Activated naive CD4-positive, alpha-beta T cell treated with anti-CD3 and anti-CD28 coated beads, Interleukin-2, amount 50 U/mL, for 16 hours (primary cell): ENCODE measurements around the gene TENT5D.
"Not testable (repeated sequence)": the region's sequence is repeated elsewhere in the genome, so short reads cannot be mapped to it uniquely, and the experiment has no call there.

Experiments
- DNase-seq: peaks from one replicate; pipeline ENCODE4 v3.0.0-alpha.2; 2020

The TENT5D gene

DNA sequence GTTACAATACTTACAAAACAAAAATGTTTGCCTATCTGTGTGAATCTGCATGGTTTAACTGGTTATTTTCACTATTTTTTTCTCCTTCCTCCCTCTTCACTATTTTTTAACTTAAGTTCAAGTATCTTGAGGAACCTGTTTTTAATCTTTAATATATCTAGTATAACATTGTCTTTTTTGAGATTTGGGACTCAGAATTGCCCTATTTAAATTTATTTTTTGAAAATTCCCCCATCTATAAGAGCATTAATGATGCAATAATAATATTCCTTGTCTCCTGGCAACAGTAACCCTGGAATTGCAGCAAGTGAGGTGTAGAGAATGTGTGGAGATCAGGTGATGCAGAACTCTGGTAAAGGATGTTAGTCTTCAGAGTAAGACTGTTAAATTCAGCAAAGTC, at the start of gene TENT5D:
Gene TENT5D (plus strand): TSS at position 301 of the 400 bp plus-strand sequence. CDS start 22,093 bp downstream, outside the sequence.
- DNase-seq = no peak

DNA sequence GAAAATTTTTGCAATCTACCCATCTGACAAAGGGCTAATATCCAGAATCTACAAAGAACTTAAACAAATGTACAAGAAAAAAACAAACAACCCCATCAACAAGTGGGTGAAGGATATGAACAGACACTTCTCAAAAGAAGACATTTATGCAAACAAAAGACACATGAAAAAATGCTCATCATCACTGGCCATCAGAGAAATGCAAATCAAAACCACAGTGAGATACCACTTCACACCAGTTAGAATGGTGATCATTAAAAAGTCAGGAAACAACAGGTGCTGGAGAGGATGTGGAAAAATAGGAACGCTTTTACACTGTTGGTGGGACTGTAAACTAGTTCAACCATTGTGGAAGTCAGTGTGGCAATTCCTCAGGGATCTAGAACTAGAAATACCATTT, 34.6 kb upstream of the TENT5D start:
- DNase-seq = not testable (repeated sequence)

DNA sequence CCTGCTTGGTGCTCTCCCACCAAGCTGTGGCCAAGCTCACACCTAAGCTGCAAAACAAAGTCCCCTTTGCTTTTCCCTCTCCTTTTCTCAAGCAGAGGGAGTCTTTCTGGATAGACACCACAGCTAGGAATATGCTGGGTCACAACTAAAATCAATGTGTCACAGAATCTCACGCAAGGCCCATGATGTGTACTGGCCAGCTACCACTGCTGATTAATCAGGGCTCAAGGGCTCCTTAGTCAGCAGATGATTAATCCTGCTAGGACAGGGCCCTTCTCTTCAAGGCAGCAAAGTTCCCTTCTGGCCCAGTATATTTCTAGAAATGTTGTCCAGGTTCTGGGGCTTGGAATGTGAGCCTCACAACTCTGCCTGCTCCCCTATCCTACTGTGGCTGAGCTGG, 32.0 kb upstream of the TENT5D start:
- DNase-seq = no peak

- DNase-seq = no peak
Measured at GRCh38 chrX:80412042-80412441, 8.2 kb upstream of the TENT5D start.

DNA sequence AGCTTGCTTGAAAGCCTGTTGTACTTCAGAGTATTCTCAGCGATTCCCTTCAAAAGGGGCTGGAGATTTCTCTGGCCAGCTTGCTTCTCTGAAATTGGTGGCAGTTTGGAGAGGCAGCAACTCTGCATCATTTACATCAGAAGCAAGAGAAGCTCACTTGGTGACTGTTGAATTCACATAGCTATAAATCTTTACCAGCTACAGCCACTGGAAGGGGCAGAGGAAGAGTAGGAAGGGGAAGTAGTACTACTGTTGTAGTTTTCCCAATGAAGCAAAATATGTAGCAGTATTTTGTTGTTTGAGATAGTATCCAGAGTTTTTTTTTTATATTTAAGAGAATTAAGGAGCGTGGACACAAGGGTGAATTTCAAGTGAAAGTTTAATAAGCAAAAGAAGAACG, 2.8 kb downstream of the TENT5D start:
- no peak for DNase-seq

DNA sequence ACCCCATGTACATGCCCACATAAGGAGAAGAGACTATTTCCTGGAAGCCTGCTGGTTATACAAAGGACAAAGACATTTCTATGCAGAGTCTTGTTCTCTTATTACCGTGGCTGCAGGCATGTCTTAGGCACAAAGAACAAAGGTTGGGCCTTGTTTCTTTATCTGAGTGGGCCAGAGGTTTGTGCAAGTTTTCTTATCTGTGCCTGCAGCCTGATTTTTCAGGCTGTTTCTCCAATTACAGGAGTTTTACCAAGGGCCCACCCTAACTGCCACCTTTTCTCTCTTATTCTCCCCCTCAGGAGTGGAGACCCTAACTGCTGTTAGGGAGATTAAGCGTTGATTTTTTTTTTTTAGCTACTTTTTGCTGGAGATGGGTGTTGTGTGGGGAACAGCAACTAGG, 3.5 kb downstream of the TENT5D start:
- no peak for DNase-seq

DNA sequence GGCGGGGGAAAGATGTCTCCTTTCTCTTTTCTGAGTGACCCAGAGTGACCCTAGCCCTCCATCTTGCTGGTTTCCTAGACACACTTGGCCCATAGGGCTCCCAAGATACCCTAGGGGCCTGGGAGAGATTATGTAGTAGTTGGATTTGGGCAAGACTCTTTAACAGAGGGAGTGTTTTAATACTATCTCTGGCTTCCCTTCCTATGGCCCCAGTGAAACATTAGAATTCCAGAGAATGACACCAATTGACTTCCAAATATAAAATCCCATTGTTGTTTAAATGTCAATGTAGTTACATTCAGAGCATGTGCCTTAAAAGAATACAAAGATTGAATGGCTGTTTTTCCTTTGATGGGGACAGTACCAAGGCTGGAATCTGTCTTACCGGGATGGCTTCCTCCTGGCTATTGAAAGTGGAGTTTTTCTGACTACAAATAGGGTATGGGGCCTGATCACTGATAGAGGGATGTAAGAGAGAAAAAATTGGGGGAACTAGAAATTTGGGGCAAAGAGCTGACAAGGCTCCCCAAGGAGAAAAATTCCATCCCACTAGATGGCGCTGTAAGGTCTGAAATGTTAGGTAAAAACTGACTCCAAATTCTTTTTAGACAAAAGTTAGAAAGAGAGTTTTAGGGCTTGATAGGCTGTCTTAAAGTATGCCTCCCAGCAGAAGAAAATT, 10.7 kb downstream of the TENT5D start:
- no peak for DNase-seq

GRCh38 chrX:80431505-80431832, 11.2 kb downstream of the TENT5D start:
- no peak for DNase-seq

- no peak for DNase-seq
Measured at GRCh38 chrX:80432441-80432840, 12.2 kb downstream of the TENT5D start.

DNA sequence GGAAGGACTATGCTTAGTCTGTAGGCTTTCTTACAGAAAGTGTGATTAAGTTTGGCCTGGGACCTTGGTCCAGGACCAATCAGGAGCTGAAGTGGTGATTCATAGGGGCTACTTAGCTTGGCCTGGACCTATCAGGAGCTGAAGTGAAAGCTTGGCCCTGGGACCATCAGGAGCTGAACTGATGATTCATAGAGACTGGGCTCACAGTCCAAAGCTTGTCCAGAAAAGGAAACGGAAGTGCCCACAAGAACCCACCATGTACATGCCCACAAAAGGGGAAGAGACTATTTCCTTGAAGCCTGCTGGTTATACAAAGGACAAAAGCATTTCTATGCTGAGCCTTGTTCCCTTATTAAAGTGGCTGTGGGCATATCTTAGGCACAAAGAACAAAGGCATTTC, 12.6 kb downstream of the TENT5D start:
- no peak for DNase-seq

DNA sequence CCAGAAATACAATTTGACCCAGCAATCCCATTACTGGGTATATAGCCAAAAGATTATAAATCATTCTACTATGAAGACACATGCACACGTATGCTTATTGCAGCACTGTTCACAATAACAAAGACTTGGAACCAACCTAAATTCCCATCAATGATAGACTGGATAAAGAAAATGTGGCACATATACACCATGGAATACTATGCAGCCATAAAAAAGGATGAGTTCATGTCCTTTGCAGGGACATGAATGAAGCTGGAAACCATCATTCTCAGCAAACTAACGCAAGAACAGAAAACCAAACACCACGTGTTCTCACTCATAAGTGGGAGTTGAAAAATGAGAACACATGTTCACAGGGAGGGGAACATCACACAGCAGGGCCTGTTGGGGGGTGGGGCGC, 47.9 kb downstream of the TENT5D start:
- DNase-seq = not testable (repeated sequence)

- DNase-seq = no peak
Measured at GRCh38 chrX:80471582-80471981, 51.3 kb downstream of the TENT5D start.

DNA sequence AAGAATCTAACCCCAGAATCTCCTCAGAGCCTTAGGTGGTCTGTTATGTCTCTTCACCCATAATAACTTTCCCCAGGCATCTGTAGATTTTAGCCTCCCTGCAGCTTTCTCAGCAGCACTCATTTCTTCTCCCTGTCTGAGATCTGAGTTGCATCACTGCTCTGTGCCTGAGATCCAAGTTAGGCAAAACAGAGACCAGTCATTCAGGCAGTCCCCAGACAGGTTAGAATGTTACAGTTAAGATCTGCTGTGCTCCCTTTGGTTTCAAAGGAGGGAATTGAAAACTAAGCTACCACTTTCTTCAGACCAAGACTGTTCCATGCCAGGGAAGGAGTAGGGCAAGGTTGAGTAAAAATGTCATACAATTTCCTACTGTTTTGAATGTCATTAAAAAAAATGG, 65.3 kb downstream of the TENT5D start:
- no peak for DNase-seq

- DNase-seq = no peak
Measured at GRCh38 chrX:80486299-80486698, 66.1 kb downstream of the TENT5D start.

GRCh38 chrX:80489166-80489565, 68.9 kb downstream of the TENT5D start:
- no peak for DNase-seq
